HEK293 (cell line): Measurements from ENCODE around the gene LRRC8B.

Source experiments
- BCL11A ChIP-seq: fragments of 450-650 bp; formaldehyde crosslinking; IDR thresholded peaks from 2 replicates; pipeline ENCODE4 v1.5.1; 2016; ENCODE audit warnings: low read depth, missing biosample characterization, missing genetic modification characterization
- SETDB1 ChIP-seq: IDR thresholded peaks from one replicate; pipeline ENCODE4 v1.6.1; 2017; ENCODE audit warnings: mild to moderate bottlenecking, low read length, moderate library complexity, mixed read lengths; ENCODE audit not compliant: insufficient read length
- ZBTB7A ChIP-seq: fragments of 450-650 bp; formaldehyde crosslinking; IDR thresholded peaks from 2 replicates; pipeline ENCODE4 v1.5.1; 2016; ENCODE audit warnings: low read depth, missing biosample characterization, missing genetic modification characterization
- ZNF184 ChIP-seq: fragments of 450-650 bp; IDR thresholded peaks from 2 replicates; pipeline ENCODE4 v1.5.1; 2018; ENCODE audit warnings: missing biosample characterization, mild to moderate bottlenecking, missing genetic modification characterization
- ZNF311 ChIP-seq: fragments of 450-650 bp; formaldehyde crosslinking; IDR thresholded peaks from 2 replicates; pipeline ENCODE4 v1.5.1; 2017; ENCODE audit warnings: missing biosample characterization, missing genetic modification characterization, borderline replicate concordance
- ZNF362 ChIP-seq: fragments of 450-650 bp; formaldehyde crosslinking; IDR thresholded peaks from 2 replicates; pipeline ENCODE4 v1.5.1; 2016; ENCODE audit warnings: missing biosample characterization, missing genetic modification characterization
- ZNF404 ChIP-seq: fragments of 450-650 bp; formaldehyde crosslinking; IDR thresholded peaks from 2 replicates; pipeline ENCODE4 v1.5.1; 2017; ENCODE audit warnings: missing biosample characterization, missing genetic modification characterization
- TF ChIP-seq, protein P1 (sequence below): fragments of 450-650 bp; formaldehyde crosslinking; IDR thresholded peaks from 2 replicates; pipeline ENCODE4 v1.5.1; 2016; ENCODE audit warnings: missing biosample characterization, missing genetic modification characterization
- TF ChIP-seq, protein P2 (sequence below): fragments of 450-650 bp; formaldehyde crosslinking; IDR thresholded peaks from 2 replicates; pipeline ENCODE4 v1.5.1; 2017; ENCODE audit warnings: missing biosample characterization, missing genetic modification characterization

DNA sequence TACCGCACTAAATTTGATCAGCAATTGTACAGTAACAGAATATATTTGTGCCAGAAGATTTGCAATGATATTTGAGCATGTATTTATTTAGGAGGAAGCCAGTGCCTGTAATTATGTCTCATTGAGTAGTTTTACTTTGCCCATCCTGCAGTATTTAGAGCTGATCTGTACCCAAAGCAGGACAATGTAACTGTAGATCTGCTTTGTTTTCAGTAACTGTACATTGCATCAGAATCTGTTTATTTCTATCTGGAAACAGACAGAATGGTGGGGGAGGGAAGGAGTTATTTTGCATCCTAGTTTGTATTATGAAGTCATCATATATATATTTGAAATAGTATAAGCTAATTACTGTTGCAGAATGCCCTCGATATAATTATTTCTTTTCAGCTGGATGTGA, 72.1 kb downstream of the LRRC8B start:
- TF ChIP-seq, protein P1, sequence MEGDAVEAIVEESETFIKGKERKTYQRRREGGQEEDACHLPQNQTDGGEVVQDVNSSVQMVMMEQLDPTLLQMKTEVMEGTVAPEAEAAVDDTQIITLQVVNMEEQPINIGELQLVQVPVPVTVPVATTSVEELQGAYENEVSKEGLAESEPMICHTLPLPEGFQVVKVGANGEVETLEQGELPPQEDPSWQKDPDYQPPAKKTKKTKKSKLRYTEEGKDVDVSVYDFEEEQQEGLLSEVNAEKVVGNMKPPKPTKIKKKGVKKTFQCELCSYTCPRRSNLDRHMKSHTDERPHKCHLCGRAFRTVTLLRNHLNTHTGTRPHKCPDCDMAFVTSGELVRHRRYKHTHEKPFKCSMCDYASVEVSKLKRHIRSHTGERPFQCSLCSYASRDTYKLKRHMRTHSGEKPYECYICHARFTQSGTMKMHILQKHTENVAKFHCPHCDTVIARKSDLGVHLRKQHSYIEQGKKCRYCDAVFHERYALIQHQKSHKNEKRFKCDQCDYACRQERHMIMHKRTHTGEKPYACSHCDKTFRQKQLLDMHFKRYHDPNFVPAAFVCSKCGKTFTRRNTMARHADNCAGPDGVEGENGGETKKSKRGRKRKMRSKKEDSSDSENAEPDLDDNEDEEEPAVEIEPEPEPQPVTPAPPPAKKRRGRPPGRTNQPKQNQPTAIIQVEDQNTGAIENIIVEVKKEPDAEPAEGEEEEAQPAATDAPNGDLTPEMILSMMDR (tag by site-specific recombination), result no peak
- TF ChIP-seq ZNF362 (tag by site-specific recombination), result no peak
- no peak for TF ChIP-seq ZNF404 (tag by site-specific recombination)
- TF ChIP-seq SETDB1, result no peak
- TF ChIP-seq ZNF184, result no peak
- TF ChIP-seq ZNF311 (tag by site-specific recombination), result no peak
- TF ChIP-seq, protein P2, sequence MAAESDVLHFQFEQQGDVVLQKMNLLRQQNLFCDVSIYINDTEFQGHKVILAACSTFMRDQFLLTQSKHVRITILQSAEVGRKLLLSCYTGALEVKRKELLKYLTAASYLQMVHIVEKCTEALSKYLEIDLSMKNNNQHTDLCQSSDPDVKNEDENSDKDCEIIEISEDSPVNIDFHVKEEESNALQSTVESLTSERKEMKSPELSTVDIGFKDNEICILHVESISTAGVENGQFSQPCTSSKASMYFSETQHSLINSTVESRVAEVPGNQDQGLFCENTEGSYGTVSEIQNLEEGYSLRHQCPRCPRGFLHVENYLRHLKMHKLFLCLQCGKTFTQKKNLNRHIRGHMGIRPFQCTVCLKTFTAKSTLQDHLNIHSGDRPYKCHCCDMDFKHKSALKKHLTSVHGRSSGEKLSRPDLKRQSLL (tag by site-specific recombination), result no peak
- TF ChIP-seq BCL11A (tag by site-specific recombination), result no peak
- TF ChIP-seq ZBTB7A, result no peak
